ENCODE results near the gene KCNK5. TPM values are rescaled to one million over a fixed set of nuclear protein-coding genes. Genes with fewer than 3 reads are reported as not detected.

KCNK5 gene
- total and polyA plus RNA-seq, 4 donors, result 3.7 to 19.1 (median 7.5) TPM

GRCh38 chr6:39218868-39219567 lies 10.3 kb downstream of the KCNK5 start:
- no peak for TF ChIP-seq SP1 (IDR thresholded peaks at IDR 0.05)
- no peak for TF ChIP-seq TAF1 (conservative IDR thresholded peaks at IDR 0.05)
- TF ChIP-seq RAD21 (IDR thresholded peaks at IDR 0.05), result peak; percentile 25 to 38
- TF ChIP-seq JUND (IDR thresholded peaks at IDR 0.05), result no peak
- TF ChIP-seq RXRA (IDR thresholded peaks at IDR 0.05), result peak in 1 of 2 donors; percentile 13
- no peak for TF ChIP-seq FOXA1 (IDR thresholded peaks at IDR 0.05)
- TF ChIP-seq, protein P1, sequence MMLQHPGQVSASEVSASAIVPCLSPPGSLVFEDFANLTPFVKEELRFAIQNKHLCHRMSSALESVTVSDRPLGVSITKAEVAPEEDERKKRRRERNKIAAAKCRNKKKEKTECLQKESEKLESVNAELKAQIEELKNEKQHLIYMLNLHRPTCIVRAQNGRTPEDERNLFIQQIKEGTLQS (IDR thresholded peaks at IDR 0.05), result no peak
- TF ChIP-seq HNF4G (IDR thresholded peaks at IDR 0.05), result no peak
- TF ChIP-seq, protein P2, sequence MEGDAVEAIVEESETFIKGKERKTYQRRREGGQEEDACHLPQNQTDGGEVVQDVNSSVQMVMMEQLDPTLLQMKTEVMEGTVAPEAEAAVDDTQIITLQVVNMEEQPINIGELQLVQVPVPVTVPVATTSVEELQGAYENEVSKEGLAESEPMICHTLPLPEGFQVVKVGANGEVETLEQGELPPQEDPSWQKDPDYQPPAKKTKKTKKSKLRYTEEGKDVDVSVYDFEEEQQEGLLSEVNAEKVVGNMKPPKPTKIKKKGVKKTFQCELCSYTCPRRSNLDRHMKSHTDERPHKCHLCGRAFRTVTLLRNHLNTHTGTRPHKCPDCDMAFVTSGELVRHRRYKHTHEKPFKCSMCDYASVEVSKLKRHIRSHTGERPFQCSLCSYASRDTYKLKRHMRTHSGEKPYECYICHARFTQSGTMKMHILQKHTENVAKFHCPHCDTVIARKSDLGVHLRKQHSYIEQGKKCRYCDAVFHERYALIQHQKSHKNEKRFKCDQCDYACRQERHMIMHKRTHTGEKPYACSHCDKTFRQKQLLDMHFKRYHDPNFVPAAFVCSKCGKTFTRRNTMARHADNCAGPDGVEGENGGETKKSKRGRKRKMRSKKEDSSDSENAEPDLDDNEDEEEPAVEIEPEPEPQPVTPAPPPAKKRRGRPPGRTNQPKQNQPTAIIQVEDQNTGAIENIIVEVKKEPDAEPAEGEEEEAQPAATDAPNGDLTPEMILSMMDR (IDR thresholded peaks at IDR 0.05; ENCODE audit: low read depth, low read length, missing input control), result no peak
- Histone ChIP-seq H3K4me3 (ENCODE audit: low read depth in 1 of 3, low read length in 3 of 3) (no peak overlapping the region), H3K27me3 (ENCODE audit: control insufficient read depth in 4 of 4, insufficient read depth in 4 of 4, low read length in 3 of 4) (no peaks in the 10 kb centered on the region), H3K9me3 (ENCODE audit: control insufficient read depth in 4 of 4, low read length in 3 of 4) (no peaks in the 10 kb centered on the region), H3K4me1 (ENCODE audit: control insufficient read depth in 4 of 4, insufficient read depth in 4 of 4, low read length in 3 of 4) (peaks cover 9 to 88% (median 82%) of the 10 kb centered on the region in 4 donors), H3K36me3 (ENCODE audit: control insufficient read depth in 4 of 4, insufficient read depth in 3 of 4, low read depth in 1 of 4, low read length in 3 of 4) (peaks cover 0 to 6% (median 0%) of the 10 kb centered on the region in 4 donors), H3K27ac (ENCODE audit: low read depth in 1 of 2, low read length in 2 of 2) (peak overlapping the region in 1 of 2 donors; percentile 7), H3K9ac (ENCODE audit: low read depth in 1 of 2, low read length in 2 of 2) (no peak overlapping the region)
- WGBS, result 55% methylated on average over 5 of the region's 5 CpGs
- DNase-seq (ENCODE audit: low spot score), result no peak

DNA sequence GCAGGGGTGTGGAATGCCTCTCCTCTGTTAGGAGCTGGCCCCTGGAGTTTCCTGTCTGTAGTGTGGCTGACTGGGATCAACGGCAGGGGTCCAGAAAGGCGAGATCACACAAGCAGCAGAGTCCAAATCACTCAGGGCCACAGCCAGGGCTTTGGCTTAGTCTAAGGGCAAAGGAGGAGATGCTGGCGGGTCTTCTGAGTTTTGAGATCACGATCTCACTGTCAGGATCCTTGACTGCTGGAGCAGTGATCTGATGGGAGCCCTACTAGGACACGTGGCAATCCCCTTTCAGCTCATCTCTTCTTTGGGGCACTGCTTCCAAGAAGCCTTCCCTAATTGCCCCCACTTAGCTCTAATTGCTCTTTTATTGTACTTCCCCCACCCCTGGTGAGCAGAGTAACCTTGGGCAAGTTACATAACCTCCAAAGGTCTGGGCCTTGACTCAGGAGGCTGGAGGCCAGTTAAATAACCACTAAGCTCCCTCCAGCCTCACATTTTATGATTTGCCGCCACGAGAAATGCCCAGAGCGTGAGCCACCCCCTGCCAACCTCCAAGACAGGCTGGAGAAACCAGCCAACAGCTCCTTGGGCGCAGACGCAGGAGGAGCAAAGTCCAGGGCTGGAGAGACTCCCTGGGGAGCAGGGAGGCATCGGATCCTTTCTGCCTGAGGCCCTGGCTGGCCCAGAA lies 12.0 kb downstream of the KCNK5 start:
- H3K4me3 ChIP-seq (ENCODE audit: low read depth in 1 of 3, low read length in 3 of 3), result no peak overlapping the region
- DNase-seq (ENCODE audit: low spot score), result no peak
- WGBS, result 74% methylated on average over 11 of the region's 11 CpGs
- H3K36me3 ChIP-seq (ENCODE audit: control insufficient read depth in 4 of 4, insufficient read depth in 3 of 4, low read depth in 1 of 4, low read length in 3 of 4), result peaks cover 0 to 6% (median 0%) of the 10 kb centered on the region in 4 donors
- TF ChIP-seq TAF1 (conservative IDR thresholded peaks at IDR 0.05) (no peak), HNF4G (IDR thresholded peaks at IDR 0.05) (no peak), YY1 (IDR thresholded peaks at IDR 0.05) (no peak), RXRA (IDR thresholded peaks at IDR 0.05) (no peak), JUND (IDR thresholded peaks at IDR 0.05) (no peak), FOXA1 (IDR thresholded peaks at IDR 0.05) (no peak), NR2F2 (IDR thresholded peaks at IDR 0.05) (no peak), MAX (IDR thresholded peaks at IDR 0.05) (no peak), GABPA (IDR thresholded peaks at IDR 0.05 in 1 of 2, conservative IDR thresholded peaks at IDR 0.05 in 1 of 2) (no peak), SP1 (IDR thresholded peaks at IDR 0.05) (no peak), RAD21 (IDR thresholded peaks at IDR 0.05) (no peak), HNF4A (conservative IDR thresholded peaks at IDR 0.05) (no peak), FOXA2 (IDR thresholded peaks at IDR 0.05) (no peak), ZBTB33 (IDR thresholded peaks at IDR 0.05) (no peak), EGR1 (IDR thresholded peaks at IDR 0.05; ENCODE audit: low read depth in 2 of 2) (no peak)
- TF ChIP-seq, protein P3, sequence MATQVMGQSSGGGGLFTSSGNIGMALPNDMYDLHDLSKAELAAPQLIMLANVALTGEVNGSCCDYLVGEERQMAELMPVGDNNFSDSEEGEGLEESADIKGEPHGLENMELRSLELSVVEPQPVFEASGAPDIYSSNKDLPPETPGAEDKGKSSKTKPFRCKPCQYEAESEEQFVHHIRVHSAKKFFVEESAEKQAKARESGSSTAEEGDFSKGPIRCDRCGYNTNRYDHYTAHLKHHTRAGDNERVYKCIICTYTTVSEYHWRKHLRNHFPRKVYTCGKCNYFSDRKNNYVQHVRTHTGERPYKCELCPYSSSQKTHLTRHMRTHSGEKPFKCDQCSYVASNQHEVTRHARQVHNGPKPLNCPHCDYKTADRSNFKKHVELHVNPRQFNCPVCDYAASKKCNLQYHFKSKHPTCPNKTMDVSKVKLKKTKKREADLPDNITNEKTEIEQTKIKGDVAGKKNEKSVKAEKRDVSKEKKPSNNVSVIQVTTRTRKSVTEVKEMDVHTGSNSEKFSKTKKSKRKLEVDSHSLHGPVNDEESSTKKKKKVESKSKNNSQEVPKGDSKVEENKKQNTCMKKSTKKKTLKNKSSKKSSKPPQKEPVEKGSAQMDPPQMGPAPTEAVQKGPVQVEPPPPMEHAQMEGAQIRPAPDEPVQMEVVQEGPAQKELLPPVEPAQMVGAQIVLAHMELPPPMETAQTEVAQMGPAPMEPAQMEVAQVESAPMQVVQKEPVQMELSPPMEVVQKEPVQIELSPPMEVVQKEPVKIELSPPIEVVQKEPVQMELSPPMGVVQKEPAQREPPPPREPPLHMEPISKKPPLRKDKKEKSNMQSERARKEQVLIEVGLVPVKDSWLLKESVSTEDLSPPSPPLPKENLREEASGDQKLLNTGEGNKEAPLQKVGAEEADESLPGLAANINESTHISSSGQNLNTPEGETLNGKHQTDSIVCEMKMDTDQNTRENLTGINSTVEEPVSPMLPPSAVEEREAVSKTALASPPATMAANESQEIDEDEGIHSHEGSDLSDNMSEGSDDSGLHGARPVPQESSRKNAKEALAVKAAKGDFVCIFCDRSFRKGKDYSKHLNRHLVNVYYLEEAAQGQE (IDR thresholded peaks at IDR 0.05), result no peak
- TF ChIP-seq, protein P1 (IDR thresholded peaks at IDR 0.05), result no peak
- TF ChIP-seq, protein P2 (IDR thresholded peaks at IDR 0.05; ENCODE audit: low read depth, low read length, missing input control), result no peak
- H3K27me3 ChIP-seq (ENCODE audit: control insufficient read depth in 4 of 4, insufficient read depth in 4 of 4, low read length in 3 of 4), result no peaks in the 10 kb centered on the region
- peak overlapping the region in 1 of 2 donors; percentile 10 for H3K27ac ChIP-seq (ENCODE audit: low read depth in 1 of 2, low read length in 2 of 2)
- H3K4me1 ChIP-seq (ENCODE audit: control insufficient read depth in 4 of 4, insufficient read depth in 4 of 4, low read length in 3 of 4), result peaks cover 19 to 87% (median 79%) of the 10 kb centered on the region in 4 donors
- H3K9ac ChIP-seq (ENCODE audit: low read depth in 1 of 2, low read length in 2 of 2), result no peak overlapping the region
- no peaks in the 10 kb centered on the region for H3K9me3 ChIP-seq (ENCODE audit: control insufficient read depth in 4 of 4, low read length in 3 of 4)
